ENCODE measurements around the gene PPDPF. TPM values are rescaled to one million over a fixed set of nuclear protein-coding genes. Genes with fewer than 3 reads are reported as not detected.

The PPDPF gene
- total RNA-seq, 1 experiment from 2014 or later = 194 TPM

- DNase-seq (ENCODE audit: low read depth) = peak; percentile 98
Observed at GRCh38 chr20:63537525-63538203, 17.1 kb downstream of the PPDPF start.

- no peak for DNase-seq (ENCODE audit: low read depth)
Observed at GRCh38 chr20:63538204-63539091, 17.9 kb downstream of the PPDPF start.

GRCh38 chr20:63539092-63539430, 18.5 kb downstream of the PPDPF start:
- DNase-seq (ENCODE audit: low read depth) = no peak

- no peak for DNase-seq (ENCODE audit: low read depth)
Observed at GRCh38 chr20:63539441-63540370, 19.1 kb downstream of the PPDPF start.

- DNase-seq (ENCODE audit: low read depth) = no peak
Observed at GRCh38 chr20:63540417-63541186, 20.0 kb downstream of the PPDPF start.

- DNase-seq (ENCODE audit: low read depth) = no peak
Observed at GRCh38 chr20:63541371-63541770, 20.8 kb downstream of the PPDPF start.

GRCh38 chr20:63542031-63542559, 21.5 kb downstream of the PPDPF start:
- no peak for DNase-seq (ENCODE audit: low read depth)

- DNase-seq (ENCODE audit: low read depth) = no peak
Observed at GRCh38 chr20:63542696-63543095, 22.1 kb downstream of the PPDPF start.

- no peak for DNase-seq (ENCODE audit: low read depth)
Observed at GRCh38 chr20:63543131-63543530, 22.6 kb downstream of the PPDPF start.

- no peak for DNase-seq (ENCODE audit: low read depth)
Observed at GRCh38 chr20:63543733-63544132, 23.2 kb downstream of the PPDPF start.

- DNase-seq (ENCODE audit: low read depth) = no peak
Observed at GRCh38 chr20:63544241-63544957, 23.8 kb downstream of the PPDPF start.

- no peak for DNase-seq (ENCODE audit: low read depth)
Observed at GRCh38 chr20:63544958-63545516, 24.5 kb downstream of the PPDPF start.

GRCh38 chr20:63545814-63546213, 25.2 kb downstream of the PPDPF start:
- no peak for DNase-seq (ENCODE audit: low read depth)

- no peak for DNase-seq (ENCODE audit: low read depth)
Observed at GRCh38 chr20:63546256-63546955, 25.8 kb downstream of the PPDPF start.

- DNase-seq (ENCODE audit: low read depth) = no peak
Observed at GRCh38 chr20:63546956-63547724, 26.6 kb downstream of the PPDPF start.

- DNase-seq (ENCODE audit: low read depth) = no peak
Observed at GRCh38 chr20:63547725-63548480, 27.3 kb downstream of the PPDPF start, which contains the start of gene SRMS. Gene SRMS (minus strand): TSS chr20:63547749. CDS start chr20:63547463, 286 bp downstream.

GRCh38 chr20:63548542-63548941, 28.0 kb downstream of the PPDPF start:
- no peak for DNase-seq (ENCODE audit: low read depth)

- no peak for DNase-seq (ENCODE audit: low read depth)
Observed at GRCh38 chr20:63549019-63549418, 28.5 kb downstream of the PPDPF start.
